H1 (cell line): ENCODE measurements around the gene DET1. TPM values are rescaled to one million over a fixed set of nuclear protein-coding genes. Genes with fewer than 3 reads are reported as not detected.

Experiments
- CTCF ChIA-PET: fragments of 300-600 bp; sonication (Branson Sonifier 250); formaldehyde crosslinking; loops from one replicate; lab custom pipeline; 2021; ENCODE audit not compliant: partially characterized antibody; lab: Charles Lee
- POLR2A ChIA-PET: fragments of 300-600 bp; sonication (Branson Sonifier 250); formaldehyde crosslinking; loops from one replicate; lab custom pipeline; 2021; ENCODE audit warnings: inconsistent platforms; ENCODE audit not compliant: partially characterized antibody; lab: Charles Lee
- DNase-seq, 2 experiments: peaks; one replicate each; pipeline versions ENCODE4 v3.0.0 to v3.0.0-alpha.2; 2010 to 2022; ENCODE audit warnings: low spot score in 2 of 2, low read depth in 1 of 2, mixed read lengths in 1 of 2
- FAIRE-seq: peaks from 2 replicates; lab custom pipeline; 2011; peaks lifted over from hg19 to GRCh38; lab: Jason Lieb, UNC
- H2AFZ ChIP-seq: 2 replicates; pipeline ENCODE4 v1.8.1; 2012; ENCODE audit warnings: low read length, inconsistent platforms
- H2AK5ac ChIP-seq: 2 replicates; pipeline ENCODE4 v1.6.1; 2013; ENCODE audit warnings: low read depth, low read length
- H2BK120ac ChIP-seq: replicated peaks from 2 replicates; pipeline ENCODE3; 2013; ENCODE audit warnings: low read depth, low read length, inconsistent platforms
- H2BK12ac ChIP-seq: 2 replicates; pipeline ENCODE4 v1.6.1; 2013; ENCODE audit warnings: low read depth, low read length
- H2BK15ac ChIP-seq: 2 replicates; pipeline ENCODE4 v1.6.1; 2013; ENCODE audit warnings: low read length
- H2BK20ac ChIP-seq: 2 replicates; pipeline ENCODE4 v1.6.1; 2013; ENCODE audit warnings: low read length
- H2BK5ac ChIP-seq: 2 replicates; pipeline ENCODE4 v1.6.1; 2013; ENCODE audit warnings: low read depth, low read length
- H3K14ac ChIP-seq: 2 replicates; pipeline ENCODE4 v1.6.1; 2013; ENCODE audit warnings: inconsistent platforms; ENCODE audit not compliant: insufficient read length
- H3K18ac ChIP-seq: 2 replicates; pipeline ENCODE4 v1.6.1; 2013; ENCODE audit warnings: low read length; ENCODE audit errors: extremely low read depth
- H3K23ac ChIP-seq: 2 replicates; pipeline ENCODE4 v1.6.1; 2013; ENCODE audit warnings: inconsistent platforms; ENCODE audit not compliant: insufficient read length
- H3K23me2 ChIP-seq: 2 replicates; pipeline ENCODE4 v1.6.1; 2013; ENCODE audit warnings: low read depth, low read length
- H3K27ac ChIP-seq: 2 replicates; pipeline ENCODE4 v1.6.1; 2011; ENCODE audit warnings: low read depth, low read length, inconsistent platforms
- H3K27me3 ChIP-seq, 4 experiments: replicated peaks in 1 of 4; 1 replicate in 1 of 4; 2 replicates in 3 of 4; pipeline versions ENCODE4 v1.6.1 to v1.8.1; 2011 to 2013; ENCODE audit warnings: low read length in 3 of 4, mild to moderate bottlenecking in 3 of 4, inconsistent platforms in 2 of 4, mixed read lengths in 2 of 4, moderate library complexity in 1 of 4; ENCODE audit not compliant: control insufficient read depth in 3 of 4, insufficient read depth in 3 of 4; ENCODE audit errors: extremely low read depth in 1 of 4
- H3K36me3 ChIP-seq, 4 experiments: 2 replicates each; pipeline versions ENCODE4 v1.6.1 to v1.8.1; 2011 to 2013; ENCODE audit warnings: mild to moderate bottlenecking in 4 of 4, low read length in 3 of 4, moderate library complexity in 2 of 4, control low read depth in 1 of 4, inconsistent platforms in 1 of 4; ENCODE audit not compliant: insufficient read depth in 4 of 4, control insufficient read depth in 2 of 4
- H3K4ac ChIP-seq: replicated peaks from 2 replicates; pipeline ENCODE3; 2013; ENCODE audit warnings: low read length, low read depth, mixed read lengths, inconsistent platforms; ENCODE audit not compliant: insufficient read length
- H3K4me1 ChIP-seq, 4 experiments: replicated peaks in 1 of 4; 1 replicate in 1 of 4; 2 replicates in 3 of 4; pipeline versions ENCODE4 v1.6.1 to v1.8.1; 2011 to 2013; ENCODE audit warnings: low read length in 3 of 4, inconsistent platforms in 2 of 4, mixed read lengths in 1 of 4; ENCODE audit not compliant: insufficient read depth in 4 of 4, control insufficient read depth in 3 of 4
- H3K4me2 ChIP-seq, 2 experiments: 2 replicates each; pipeline versions ENCODE4 v1.6.1 to v1.8.1; 2011 to 2013; ENCODE audit warnings: low read depth in 2 of 2, low read length in 2 of 2, control low read depth in 1 of 2, inconsistent platforms in 1 of 2, mild to moderate bottlenecking in 1 of 2; ENCODE audit not compliant: insufficient read depth in 1 of 2
- H3K4me3 ChIP-seq, 4 experiments: fragments of 200-600, 300-600 bp in 1 of 4; sonication (generic), shearing (Covaris generic), sonication (Bioruptor Twin) in 1 of 4; 2 replicates each; pipeline versions ENCODE4 v1.5.1 to v1.8.1; 2011 to 2016; ENCODE audit warnings: low read length in 4 of 4, low read depth in 3 of 4, control low read depth in 2 of 4, inconsistent platforms in 2 of 4, mild to moderate bottlenecking in 2 of 4, mixed read lengths in 1 of 4, moderate library complexity in 1 of 4; ENCODE audit not compliant: insufficient read depth in 2 of 4; ENCODE audit errors: extremely low read depth in 1 of 4
- H3K56ac ChIP-seq: replicated peaks from 2 replicates; pipeline ENCODE3; 2013; ENCODE audit warnings: low read depth, mild to moderate bottlenecking, mixed read lengths, low read length, inconsistent platforms; ENCODE audit not compliant: insufficient read length
- H3K79me1 ChIP-seq: 2 replicates; pipeline ENCODE4 v1.6.1; 2013; ENCODE audit warnings: low read depth, low read length, control low read depth
- H3K79me2 ChIP-seq, 2 experiments: 2 replicates each; pipeline versions ENCODE4 v1.6.1 to v1.8.1; 2012 to 2013; ENCODE audit warnings: low read length in 2 of 2, mild to moderate bottlenecking in 2 of 2, inconsistent platforms in 1 of 2; ENCODE audit not compliant: insufficient read depth in 2 of 2, control insufficient read depth in 1 of 2
- H3K9ac ChIP-seq, 4 experiments: replicated peaks in 1 of 4; 1 replicate in 1 of 4; 2 replicates in 3 of 4; pipeline versions ENCODE4 v1.6.1 to v1.8.1; 2011 to 2013; ENCODE audit warnings: low read depth in 3 of 4, low read length in 3 of 4, control low read depth in 2 of 4, mild to moderate bottlenecking in 2 of 4, moderate library complexity in 2 of 4, inconsistent platforms in 1 of 4; ENCODE audit errors: extremely low read depth in 1 of 4
- H3K9me3 ChIP-seq, 2 experiments: 2 replicates each; pipeline versions ENCODE4 v1.6.1 to v1.8.1; 2012 to 2013; ENCODE audit warnings: mild to moderate bottlenecking in 2 of 2, moderate library complexity in 2 of 2, control low read depth in 1 of 2, inconsistent platforms in 1 of 2, low read depth in 1 of 2, low read length in 1 of 2, mixed read lengths in 1 of 2; ENCODE audit not compliant: insufficient read depth in 2 of 2
- H4K20me1 ChIP-seq, 2 experiments: replicated peaks in 1 of 2; 2 replicates each; pipeline versions ENCODE3 to v1.8.1; 2011 to 2013; ENCODE audit warnings: inconsistent platforms in 2 of 2, low read length in 2 of 2, mild to moderate bottlenecking in 1 of 2; ENCODE audit not compliant: insufficient read depth in 2 of 2, control insufficient read depth in 1 of 2
- H4K5ac ChIP-seq: 2 replicates; pipeline ENCODE4 v1.6.1; 2013; ENCODE audit warnings: low read length, low read depth, mixed read lengths, inconsistent platforms; ENCODE audit not compliant: insufficient read length
- H4K8ac ChIP-seq: 2 replicates; pipeline ENCODE4 v1.8.0; 2013; ENCODE audit warnings: mild to moderate bottlenecking, moderate library complexity, low read length, inconsistent platforms; ENCODE audit not compliant: insufficient read depth; ENCODE audit errors: extremely low read depth
- H4K91ac ChIP-seq: replicated peaks from 2 replicates; pipeline ENCODE3; 2013; ENCODE audit warnings: low read length, mixed read lengths, inconsistent platforms; ENCODE audit not compliant: insufficient read length
- CEBPB ChIP-seq: IDR thresholded peaks from 2 replicates; pipeline ENCODE4 v1.6.1; 2012; ENCODE audit warnings: low read depth, low read length
- SIRT6 ChIP-seq: IDR thresholded peaks from one replicate; pipeline ENCODE4 v1.7.1; 2012; ENCODE audit warnings: low read length, inconsistent platforms
- SP1 ChIP-seq: IDR thresholded peaks from 2 replicates; pipeline ENCODE4 v1.6.1; 2011; ENCODE audit warnings: low read depth, low read length
- SP2 ChIP-seq: IDR thresholded peaks from 2 replicates; pipeline ENCODE4 v1.6.1; 2012; ENCODE audit warnings: mild to moderate bottlenecking, low read length, inconsistent platforms
- SP4 ChIP-seq: IDR thresholded peaks from 2 replicates; pipeline ENCODE4 v1.6.1; 2012; ENCODE audit warnings: low read length, inconsistent platforms
- SRF ChIP-seq: IDR thresholded peaks from 2 replicates; pipeline ENCODE4 v1.6.1; 2011; ENCODE audit warnings: mild to moderate bottlenecking, low read depth, low read length, moderate library complexity
- TBP ChIP-seq: IDR thresholded peaks from 2 replicates; pipeline ENCODE4 v1.6.1; 2011; ENCODE audit warnings: low read depth, low read length, improper control_type of control experiment
- polyA plus RNA-seq, 7 experiments: library from polyadenylated mRNA; depleted of rRNA in 3 of 7; stranded (reverse) in 5 of 7; unstranded in 2 of 7; fragments of >200 nt in 5 of 7; fragments of 200-250 nt in 2 of 7; gene quantifications; 1 replicate in 5 of 7; 2 replicates in 1 of 7; 4 replicates in 1 of 7; pipeline versions ENCODE4 v1.2.1 to v1.2.3, GENCODE V29; 2011 to 2013; ENCODE audit warnings: missing spikeins in 2 of 7, mixed read lengths in 2 of 7
- total RNA-seq: library from RNA; stranded (reverse); fragmentation: NEBNext Ultra II Directional; extraction: Animal tissue kit (Norgen Biotek cat#: 25700); gene quantifications from 2 replicates; pipeline ENCODE4 v1.2.1, GENCODE V29; 2021

DET1 gene
- total and polyA plus RNA-seq, 2 of the 8 experiments (the other 6 are each of a cell fraction or from before 2014, with no cell fraction given): 5.4 to 8.5 TPM

GRCh38 chr15:88509964-88510363, 36.5 kb downstream of the DET1 start:
- no peak overlapping the region for H4K8ac ChIP-seq
- H2BK20ac ChIP-seq: no peak overlapping the region
- no peak overlapping the region for H2BK120ac ChIP-seq
- no peak overlapping the region for H2BK15ac ChIP-seq
- no peak overlapping the region for H3K4ac ChIP-seq
- no peak overlapping the region for H3K4me3 ChIP-seq
- no peak overlapping the region for H2AFZ ChIP-seq
- H3K79me2 ChIP-seq: no peaks in the 10 kb centered on the region
- POLR2A ChIA-PET: no interaction called here
- FAIRE-seq (no peak), DNase-seq (no peak)
- no peak overlapping the region for H3K4me2 ChIP-seq
- no peak overlapping the region for H3K23ac ChIP-seq
- H3K23me2 ChIP-seq: no peaks in the 10 kb centered on the region
- no peak overlapping the region for H3K18ac ChIP-seq
- no peak overlapping the region for H3K56ac ChIP-seq
- H3K27me3 ChIP-seq: peaks cover 0 to 2% (median 0%) of the 10 kb centered on the region in 4 experiments; a peak in 2 of 7 replicates
- CTCF ChIA-PET: no interaction called here
- no peak overlapping the region for H2AK5ac ChIP-seq
- H3K9ac ChIP-seq: no peak overlapping the region
- H2BK12ac ChIP-seq: no peak overlapping the region
- TF ChIP-seq SRF: no peak
- TF ChIP-seq CEBPB: no peak
- TF ChIP-seq SP2: no peak
- TF ChIP-seq TBP: no peak
- no peak for TF ChIP-seq SIRT6
- no peak for TF ChIP-seq SP4
- TF ChIP-seq SP1: no peak
- H3K79me1 ChIP-seq: no peaks in the 10 kb centered on the region
- H2BK5ac ChIP-seq: no peak overlapping the region
- peaks cover 0 to under 1% (median 0%) of the 10 kb centered on the region in 4 experiments; a peak in 2 of 7 replicates for H3K4me1 ChIP-seq
- no peaks in the 10 kb centered on the region for H4K20me1 ChIP-seq
- H3K36me3 ChIP-seq: peaks cover 0 to 10% (median 2%) of the 10 kb centered on the region in 4 experiments; a peak in 3 of 8 replicates
- no peak overlapping the region for H4K91ac ChIP-seq
- no peak overlapping the region for H4K5ac ChIP-seq
- no peaks in the 10 kb centered on the region for H3K9me3 ChIP-seq
- H3K27ac ChIP-seq: no peak overlapping the region
- H3K14ac ChIP-seq: no peak overlapping the region
